PFSK-1 (cell line): ENCODE measurements around the gene POU6F2.

Source experiments
- POLR2AphosphoS5 ChIP-seq: IDR thresholded peaks from 2 replicates; pipeline ENCODE4 v1.6.1; 2012; ENCODE audit warnings: low read depth, mild to moderate bottlenecking, control low read depth, low read length, moderate library complexity
- TAF1 ChIP-seq: IDR thresholded peaks from 2 replicates; pipeline ENCODE4 v1.6.1; 2012; ENCODE audit warnings: low read length, control low read depth, borderline replicate concordance; ENCODE audit not compliant: insufficient read depth
- TF ChIP-seq, protein P1 (sequence below), 2 experiments: IDR thresholded peaks; 2 replicates each; pipeline versions ENCODE4 v1.6.1 to v1.8.0; 2011 to 2012; ENCODE audit warnings: low read depth in 2 of 2, low read length in 2 of 2, control low read depth in 1 of 2, inconsistent platforms in 1 of 2, mild to moderate bottlenecking in 1 of 2, moderate library complexity in 1 of 2; ENCODE audit not compliant: insufficient read depth in 1 of 2

DNA sequence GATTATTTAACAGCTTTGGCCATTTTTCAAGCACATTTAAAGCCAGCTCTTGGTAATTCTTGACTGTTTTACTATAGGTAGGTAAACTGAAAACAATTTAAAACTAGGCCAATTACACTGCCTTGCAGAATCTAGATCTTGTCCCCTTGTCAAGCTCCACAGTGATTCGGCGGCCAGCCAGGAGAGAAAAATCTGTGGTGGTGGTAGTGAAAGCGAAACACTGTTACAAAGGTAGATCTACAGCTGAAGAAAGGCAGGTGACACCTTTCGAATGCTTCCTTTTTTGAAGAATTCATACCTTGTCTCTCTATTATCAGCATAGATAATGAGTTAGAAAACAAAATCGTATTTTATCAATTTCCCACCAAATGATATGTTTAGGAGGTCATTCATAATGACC is 218.3 kb downstream of the POU6F2 start:
- TF ChIP-seq, protein P1, sequence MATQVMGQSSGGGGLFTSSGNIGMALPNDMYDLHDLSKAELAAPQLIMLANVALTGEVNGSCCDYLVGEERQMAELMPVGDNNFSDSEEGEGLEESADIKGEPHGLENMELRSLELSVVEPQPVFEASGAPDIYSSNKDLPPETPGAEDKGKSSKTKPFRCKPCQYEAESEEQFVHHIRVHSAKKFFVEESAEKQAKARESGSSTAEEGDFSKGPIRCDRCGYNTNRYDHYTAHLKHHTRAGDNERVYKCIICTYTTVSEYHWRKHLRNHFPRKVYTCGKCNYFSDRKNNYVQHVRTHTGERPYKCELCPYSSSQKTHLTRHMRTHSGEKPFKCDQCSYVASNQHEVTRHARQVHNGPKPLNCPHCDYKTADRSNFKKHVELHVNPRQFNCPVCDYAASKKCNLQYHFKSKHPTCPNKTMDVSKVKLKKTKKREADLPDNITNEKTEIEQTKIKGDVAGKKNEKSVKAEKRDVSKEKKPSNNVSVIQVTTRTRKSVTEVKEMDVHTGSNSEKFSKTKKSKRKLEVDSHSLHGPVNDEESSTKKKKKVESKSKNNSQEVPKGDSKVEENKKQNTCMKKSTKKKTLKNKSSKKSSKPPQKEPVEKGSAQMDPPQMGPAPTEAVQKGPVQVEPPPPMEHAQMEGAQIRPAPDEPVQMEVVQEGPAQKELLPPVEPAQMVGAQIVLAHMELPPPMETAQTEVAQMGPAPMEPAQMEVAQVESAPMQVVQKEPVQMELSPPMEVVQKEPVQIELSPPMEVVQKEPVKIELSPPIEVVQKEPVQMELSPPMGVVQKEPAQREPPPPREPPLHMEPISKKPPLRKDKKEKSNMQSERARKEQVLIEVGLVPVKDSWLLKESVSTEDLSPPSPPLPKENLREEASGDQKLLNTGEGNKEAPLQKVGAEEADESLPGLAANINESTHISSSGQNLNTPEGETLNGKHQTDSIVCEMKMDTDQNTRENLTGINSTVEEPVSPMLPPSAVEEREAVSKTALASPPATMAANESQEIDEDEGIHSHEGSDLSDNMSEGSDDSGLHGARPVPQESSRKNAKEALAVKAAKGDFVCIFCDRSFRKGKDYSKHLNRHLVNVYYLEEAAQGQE (IDR thresholded peaks at IDR 0.05; ENCODE audit: insufficient read depth in 1 of 2, low read depth in 2 of 2, low read length in 2 of 2) = no peak
- no peak for TF ChIP-seq POLR2AphosphoS5
- no peak for TF ChIP-seq TAF1
